HG03460 (cell line): ENCODE data around the gene MAGI1.
"Not testable (repeated sequence)": the region's sequence is repeated elsewhere in the genome, so short reads cannot be mapped to it uniquely, and the experiment has no call there.

Experiments used
- ATAC-seq: cut with Tn5 transposase; IDR thresholded peaks from one replicate; pipeline ENCODE4 v1.9.1; 2021; ENCODE audit not compliant: unreplicated experiment

Gene MAGI1

GRCh38 chr3:65552434-65552833 lies 486.3 kb downstream of the MAGI1 start:
- ATAC-seq = no peak

- ATAC-seq = no peak
These were observed 486.8 kb downstream of the MAGI1 start for GRCh38 chr3:65551945-65552344.

GRCh38 chr3:65550137-65550536 lies 488.6 kb downstream of the MAGI1 start:
- no peak for ATAC-seq

- ATAC-seq = no peak
These were observed 489.1 kb downstream of the MAGI1 start for GRCh38 chr3:65549626-65549959.

GRCh38 chr3:65548848-65549625 lies 489.7 kb downstream of the MAGI1 start:
- no peak for ATAC-seq

- no peak for ATAC-seq
These were observed 493.3 kb downstream of the MAGI1 start for GRCh38 chr3:65545429-65545828.

- ATAC-seq = not testable (repeated sequence)
These were observed 495.3 kb downstream of the MAGI1 start for GRCh38 chr3:65543391-65543790.

- ATAC-seq = no peak
These were observed 498.1 kb downstream of the MAGI1 start for GRCh38 chr3:65540666-65541065.

- no peak for ATAC-seq
These were observed 499.1 kb downstream of the MAGI1 start for GRCh38 chr3:65539616-65540015.

- ATAC-seq = no peak
These were observed 500.6 kb downstream of the MAGI1 start for GRCh38 chr3:65538101-65538500.

GRCh38 chr3:65537109-65537508 lies 501.6 kb downstream of the MAGI1 start:
- ATAC-seq = no peak

- no peak for ATAC-seq
These were observed 503.5 kb downstream of the MAGI1 start for GRCh38 chr3:65535260-65535659.

GRCh38 chr3:65534805-65535204 lies 503.9 kb downstream of the MAGI1 start:
- no peak for ATAC-seq

- ATAC-seq = no peak
These were observed 506.0 kb downstream of the MAGI1 start for GRCh38 chr3:65532749-65533148.

- ATAC-seq = no peak
These were observed 506.5 kb downstream of the MAGI1 start for GRCh38 chr3:65532215-65532614.

GRCh38 chr3:65531499-65531898 lies 507.2 kb downstream of the MAGI1 start:
- ATAC-seq = no peak

- ATAC-seq = no peak
These were observed 512.1 kb downstream of the MAGI1 start for GRCh38 chr3:65526656-65527055.

- no peak for ATAC-seq
These were observed 514.1 kb downstream of the MAGI1 start for GRCh38 chr3:65524584-65524983.

- ATAC-seq = no peak
These were observed 514.8 kb downstream of the MAGI1 start for GRCh38 chr3:65523878-65524277.

- no peak for ATAC-seq
These were observed 517.7 kb downstream of the MAGI1 start for GRCh38 chr3:65521032-65521431.

- ATAC-seq = no peak
These were observed 521.7 kb downstream of the MAGI1 start for GRCh38 chr3:65516998-65517397.

GRCh38 chr3:65514317-65514716 lies 524.4 kb downstream of the MAGI1 start:
- ATAC-seq = not testable (repeated sequence)

GRCh38 chr3:65509423-65509794 lies 529.3 kb downstream of the MAGI1 start:
- ATAC-seq = not testable (repeated sequence)
